HG03135 (cell line): ENCODE data around the gene NFKBIA.
"Not testable (repeated sequence)": the region's sequence is repeated elsewhere in the genome, so short reads cannot be mapped to it uniquely, and the experiment has no call there.

Experiments used
- ATAC-seq: cut with Tn5 transposase; IDR thresholded peaks from one replicate; pipeline ENCODE4 v1.9.1; 2021; ENCODE audit warnings: mild to moderate bottlenecking, moderate library complexity; ENCODE audit not compliant: unreplicated experiment

NFKBIA gene

DNA sequence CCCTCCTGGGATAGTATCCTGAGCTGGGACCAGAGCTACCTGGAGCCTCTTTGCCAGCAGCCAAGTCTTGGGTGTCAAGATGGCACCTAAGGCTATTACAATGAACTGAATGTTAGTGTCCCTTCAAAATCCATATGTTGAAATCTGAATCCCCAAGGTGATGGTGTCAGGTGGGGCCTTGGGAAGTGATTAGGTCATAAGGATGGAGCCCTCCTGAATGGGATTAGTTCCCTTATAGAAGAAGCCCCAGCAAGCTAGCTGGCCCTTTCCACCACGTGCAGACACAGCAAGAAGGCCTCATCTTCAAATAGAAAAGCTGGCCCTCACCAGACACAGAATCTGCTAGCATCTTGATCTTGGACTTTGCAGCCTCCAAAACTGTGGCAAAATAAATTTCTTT lies 12.4 kb downstream of the NFKBIA start:
- no peak for ATAC-seq

DNA sequence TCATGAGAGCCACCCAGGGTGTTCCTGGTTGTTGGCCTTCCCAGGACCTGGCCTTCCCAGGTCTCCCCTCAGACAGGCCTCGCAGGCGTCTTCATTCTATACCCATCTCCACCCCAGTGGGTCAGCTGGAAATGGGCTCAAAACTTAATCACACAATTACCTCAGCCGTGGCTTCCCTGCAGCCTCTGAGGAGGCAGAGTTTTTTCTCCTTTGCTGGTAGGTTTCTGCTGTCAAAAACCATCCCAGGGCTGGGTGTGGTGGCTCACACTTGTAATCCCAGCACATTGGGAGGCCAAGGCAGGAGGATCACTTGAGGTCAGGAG lies 13.2 kb downstream of the NFKBIA start:
- ATAC-seq: no peak

DNA sequence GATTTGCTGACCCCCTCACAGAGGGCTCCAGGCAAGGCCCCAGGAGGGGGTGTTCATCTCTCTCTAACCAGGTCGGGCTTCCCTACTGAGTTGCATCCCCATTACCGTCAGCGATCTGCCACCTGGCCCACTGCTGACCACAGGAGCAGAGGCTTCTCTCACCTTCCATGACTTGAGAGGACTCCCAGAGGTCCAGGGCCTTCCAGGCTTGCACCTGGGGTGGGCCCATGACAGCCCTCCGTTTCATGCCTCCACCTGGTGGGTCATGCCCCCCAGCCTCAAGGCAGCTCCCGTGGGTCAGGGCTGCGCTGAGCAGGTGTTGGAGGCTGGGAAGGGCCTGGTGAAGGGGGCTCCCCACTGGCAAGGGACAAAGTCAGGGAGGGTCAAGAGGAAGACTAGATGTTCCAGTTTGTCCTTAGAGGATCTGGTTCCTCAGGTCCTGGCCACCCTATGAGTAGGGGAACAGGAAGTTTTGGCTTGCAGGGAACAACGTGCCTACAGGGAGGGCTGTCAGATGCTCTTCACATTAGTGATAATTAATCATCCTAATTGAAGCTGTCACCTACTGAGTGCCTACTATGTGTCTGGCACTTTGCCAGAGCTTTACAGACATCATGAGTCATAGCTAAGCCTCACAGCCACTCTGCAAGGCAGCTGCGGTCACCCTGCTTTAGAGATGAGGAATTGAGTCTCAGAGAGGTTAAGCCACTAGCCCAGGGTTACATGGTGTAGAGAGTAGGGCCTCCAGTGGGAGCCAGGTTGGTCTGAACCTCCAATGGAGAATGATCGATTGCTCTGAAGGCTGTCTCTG lies 13.8 kb downstream of the NFKBIA start:
- no peak for ATAC-seq

DNA sequence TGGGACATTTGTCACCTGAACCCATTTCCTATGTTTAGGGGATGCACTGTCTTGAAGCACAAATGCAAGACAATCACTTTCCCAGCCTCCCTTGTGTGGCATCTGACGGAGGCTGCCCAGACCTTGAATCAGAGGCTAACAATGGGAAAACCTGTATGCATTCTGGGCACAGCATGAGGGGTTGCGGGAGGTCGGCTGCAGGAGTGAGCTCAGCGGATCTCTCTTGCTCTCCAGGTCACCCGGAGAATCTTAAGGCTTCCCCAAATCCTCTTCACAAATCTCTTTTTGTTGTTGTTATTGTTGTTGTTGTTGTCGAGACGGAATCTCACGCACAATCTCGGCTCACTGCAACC lies 15.3 kb downstream of the NFKBIA start:
- ATAC-seq: no peak

DNA sequence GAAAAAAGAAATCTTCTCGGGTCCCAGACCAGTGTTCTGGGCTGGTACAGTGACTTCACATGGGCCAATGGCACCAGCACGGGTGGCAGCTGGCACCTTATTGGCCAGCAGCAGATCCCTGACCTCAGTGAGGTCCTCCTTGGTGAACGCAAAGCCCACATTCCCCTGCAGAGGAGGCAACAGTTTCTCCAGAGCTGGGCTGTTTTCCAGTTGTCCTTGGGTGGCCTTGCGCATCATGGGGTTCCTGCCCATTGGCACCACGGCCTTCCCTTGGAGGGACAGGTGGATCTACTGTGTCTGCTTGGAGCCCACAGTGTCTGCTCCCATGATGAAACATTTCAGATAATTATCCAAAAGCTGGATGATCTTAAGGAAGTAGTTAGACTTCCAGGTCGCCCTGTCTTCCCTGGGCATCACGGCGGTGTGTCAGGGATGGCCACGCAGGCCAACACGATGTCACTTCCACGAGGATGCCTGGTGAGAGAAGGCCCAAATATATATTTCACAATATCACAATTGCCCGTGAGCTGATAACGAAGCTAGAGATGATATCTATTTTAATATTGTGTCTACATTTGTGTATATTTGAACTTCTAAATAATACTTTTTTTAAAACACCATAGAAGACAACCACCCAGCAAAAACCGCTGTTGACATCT lies 15.8 kb downstream of the NFKBIA start:
- no peak for ATAC-seq

DNA sequence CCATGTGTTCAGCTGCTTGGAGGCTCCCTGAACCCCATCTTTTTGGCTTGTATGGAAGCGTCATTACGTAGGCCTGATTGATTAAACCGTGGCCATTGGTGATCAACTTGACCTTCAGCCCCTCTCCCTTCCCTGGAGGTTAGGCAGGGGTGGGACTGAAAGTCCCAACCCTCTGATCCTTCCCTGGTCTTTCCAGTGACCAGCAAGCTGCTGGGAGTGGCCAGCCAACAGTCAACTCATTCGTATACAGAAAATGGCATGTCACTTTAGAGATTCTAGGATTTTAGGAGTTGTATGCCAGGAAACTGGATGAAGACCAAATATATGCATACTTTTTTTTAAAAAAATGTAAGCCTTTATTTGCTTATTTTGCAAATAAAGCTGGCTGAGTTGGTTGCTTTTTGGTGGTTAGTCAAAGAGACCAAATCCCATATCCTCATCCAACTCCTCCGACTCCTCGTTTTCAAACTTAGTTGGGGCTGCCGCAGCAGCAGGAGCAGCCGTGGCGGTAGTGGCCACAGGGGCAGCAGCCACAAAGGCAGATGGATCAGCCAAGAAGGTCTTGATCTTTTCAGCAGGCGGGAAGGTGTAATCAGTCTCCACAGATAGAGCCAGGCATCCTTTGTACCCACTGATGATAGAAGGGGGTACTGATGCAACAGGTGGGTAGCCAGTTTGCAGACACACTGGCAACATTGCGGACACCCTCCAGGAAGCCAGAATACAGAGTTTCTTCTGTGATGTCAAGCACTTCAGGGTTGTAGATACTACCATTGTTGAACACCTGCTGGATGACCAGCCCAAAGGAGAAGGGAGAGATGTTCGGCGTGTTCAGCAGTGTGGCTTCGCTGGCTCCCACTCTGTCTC lies 16.6 kb downstream of the NFKBIA start:
- ATAC-seq: no peak

DNA sequence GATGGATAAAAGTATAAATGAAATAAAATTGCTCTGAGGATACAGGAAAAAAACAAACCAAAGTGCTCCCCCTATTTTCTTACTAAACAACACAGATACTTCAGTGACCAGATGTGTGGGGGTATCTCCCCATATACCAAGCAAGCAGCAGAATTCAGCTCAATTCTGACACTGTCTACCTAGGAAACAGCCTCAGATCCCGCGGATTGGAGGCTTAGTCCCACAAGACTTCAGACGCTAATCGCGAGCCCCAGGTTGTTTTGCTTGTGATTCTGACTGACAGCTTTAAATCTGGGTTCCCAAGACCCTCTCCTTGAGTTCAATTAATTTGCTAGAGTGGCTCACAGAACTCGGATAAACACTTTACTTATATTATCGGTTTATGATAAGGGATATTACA lies 17.3 kb downstream of the NFKBIA start:
- ATAC-seq: no peak

DNA sequence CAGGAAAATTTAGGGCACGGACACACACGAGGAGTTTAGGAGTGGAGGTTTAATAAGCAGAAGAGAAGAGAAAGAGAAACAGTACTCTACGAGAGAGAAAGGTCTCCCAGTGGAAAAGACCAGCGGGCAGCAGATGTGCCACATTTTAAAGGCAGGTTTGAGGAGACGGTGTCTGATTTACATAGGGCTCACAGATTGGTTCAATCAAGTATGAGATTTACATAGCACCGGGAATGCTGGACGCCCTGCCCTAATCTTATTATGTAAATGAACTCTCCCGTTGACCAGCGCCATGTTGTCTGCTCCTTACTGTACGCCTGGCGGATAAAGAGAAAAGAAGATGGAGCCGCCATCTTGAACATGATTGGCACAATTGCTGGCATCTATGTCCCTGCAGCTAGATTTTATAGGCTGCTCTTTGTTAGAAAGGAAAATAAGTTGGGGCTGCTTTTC lies 17.9 kb downstream of the NFKBIA start:
- no peak for ATAC-seq

DNA sequence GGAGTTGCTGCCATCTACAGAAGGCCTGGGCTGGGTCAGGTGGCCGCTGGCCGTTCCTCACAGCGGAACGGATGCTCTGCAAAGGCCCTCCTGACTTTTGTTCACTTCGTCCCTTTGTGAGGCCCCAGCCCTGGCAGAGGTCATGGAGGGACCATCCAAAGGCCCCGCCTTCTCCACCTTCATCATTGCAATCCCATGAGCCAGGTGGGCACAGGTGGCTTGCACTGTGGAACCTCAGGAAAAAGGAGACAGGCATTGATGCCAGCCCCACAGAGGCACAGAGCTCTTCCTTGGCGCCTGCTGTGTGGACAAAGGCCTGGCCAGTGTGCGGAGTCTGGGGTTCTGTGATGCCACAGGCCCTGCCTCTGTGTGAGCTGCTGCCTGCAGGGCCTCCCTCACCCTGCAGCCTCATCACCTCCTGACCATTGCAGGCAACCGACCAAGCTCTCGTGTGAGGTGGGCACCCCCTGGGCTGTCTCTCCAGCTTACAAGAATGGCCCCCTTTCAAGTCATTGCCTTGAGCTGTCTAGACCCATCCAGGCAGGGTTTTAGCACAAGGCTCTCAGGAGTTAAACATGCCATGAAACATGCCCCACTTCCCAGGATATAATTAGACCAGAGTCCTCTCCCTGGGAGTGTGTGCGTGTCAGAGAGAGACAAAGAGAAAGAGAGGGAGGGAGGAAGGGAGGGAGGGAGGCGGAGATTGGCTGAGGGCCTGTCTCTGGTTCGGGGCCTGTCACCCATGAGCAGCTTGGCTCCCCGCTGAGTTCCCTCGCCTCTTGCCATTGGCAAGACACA lies 19.3 kb downstream of the NFKBIA start:
- no peak for ATAC-seq

DNA sequence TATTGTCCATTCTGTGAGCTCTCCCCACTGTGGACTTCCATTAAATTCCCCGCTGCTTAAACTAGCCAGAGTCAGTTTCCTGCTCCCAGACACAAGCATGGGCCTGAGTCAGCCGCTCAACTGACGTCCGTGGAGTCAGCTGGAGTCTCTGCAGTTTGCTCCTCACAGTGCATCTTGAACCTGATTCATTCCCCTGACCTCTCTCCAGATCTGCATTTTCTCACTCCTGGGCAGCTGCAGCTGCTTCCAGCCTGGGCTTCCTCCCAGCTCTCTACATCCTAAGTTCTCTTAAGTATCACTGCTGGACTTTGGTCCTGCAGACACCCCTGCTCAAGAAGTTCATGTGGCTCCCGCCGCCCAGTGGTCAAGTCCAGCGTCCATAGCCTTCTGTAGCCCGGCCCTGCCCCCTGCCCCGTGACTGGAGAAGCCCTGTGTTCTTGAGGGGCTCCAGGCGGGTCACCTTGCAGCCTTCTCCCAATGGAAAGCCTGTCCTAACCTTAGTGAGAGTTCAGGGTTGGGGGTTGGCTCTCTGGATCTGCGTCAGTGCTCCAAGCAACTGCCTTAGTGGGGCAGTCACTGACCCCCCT lies 20.0 kb downstream of the NFKBIA start:
- no peak for ATAC-seq

DNA sequence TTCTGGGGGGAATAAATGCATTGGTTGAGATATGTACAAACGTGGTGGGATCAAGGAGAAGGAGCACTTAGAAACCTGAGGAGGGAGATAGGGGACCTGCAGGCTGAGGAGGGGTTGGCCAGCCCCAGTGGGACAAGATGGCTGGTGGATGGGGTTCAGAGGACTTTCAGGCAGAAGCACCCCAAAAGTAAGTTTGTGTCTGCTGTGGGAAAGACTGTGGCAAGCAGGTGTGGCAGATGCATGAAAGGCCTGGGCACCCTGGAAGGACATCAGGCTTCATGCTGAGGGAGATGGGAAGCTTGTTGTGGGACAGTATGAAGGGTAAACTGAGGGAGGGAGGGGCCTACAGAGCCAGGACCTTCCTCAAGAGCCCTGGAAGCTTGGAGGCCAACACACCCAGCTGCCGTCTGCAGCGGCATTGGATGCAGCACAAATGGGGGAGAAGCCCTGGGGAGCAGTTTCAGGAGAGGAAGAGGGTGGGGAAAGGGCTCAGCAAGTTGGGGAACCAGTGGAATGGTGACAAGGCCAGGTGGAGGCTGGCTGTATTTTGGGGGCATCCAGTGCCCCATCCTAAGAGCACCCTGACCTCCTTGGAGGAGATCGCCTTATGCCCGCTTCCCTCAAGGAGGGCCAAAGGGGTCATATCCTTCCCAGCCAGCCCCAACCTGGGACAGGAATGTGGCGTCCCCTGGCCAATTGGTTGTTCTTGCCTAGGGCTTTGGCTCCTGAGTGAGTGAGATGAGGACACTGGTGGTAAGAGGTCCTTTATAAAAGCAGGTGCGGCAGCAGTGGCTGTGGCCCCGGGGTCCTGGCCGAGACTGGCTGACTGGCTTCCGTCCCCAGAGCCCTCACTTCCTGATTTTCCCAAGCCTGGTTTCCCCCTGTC lies 20.7 kb downstream of the NFKBIA start:
- ATAC-seq: no peak

DNA sequence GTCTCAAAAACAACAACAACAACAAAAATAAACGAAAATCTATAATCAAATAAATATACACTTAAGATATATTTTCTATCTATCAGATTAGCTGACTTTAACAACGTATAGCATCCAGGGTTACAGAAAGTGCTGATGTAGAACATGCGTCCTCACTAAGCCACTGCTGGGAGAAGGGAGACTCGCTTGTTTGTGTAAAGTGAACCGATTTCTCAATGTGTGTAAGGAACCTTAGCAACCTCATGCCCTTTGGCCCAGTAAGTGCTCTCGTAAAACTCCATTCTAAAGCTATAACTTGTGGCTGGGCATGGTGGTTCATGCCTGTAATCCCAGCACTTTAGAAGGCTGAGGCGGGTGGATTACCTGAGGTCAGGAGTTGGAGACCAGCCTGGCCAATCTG lies 23.8 kb downstream of the NFKBIA start:
- no peak for ATAC-seq

DNA sequence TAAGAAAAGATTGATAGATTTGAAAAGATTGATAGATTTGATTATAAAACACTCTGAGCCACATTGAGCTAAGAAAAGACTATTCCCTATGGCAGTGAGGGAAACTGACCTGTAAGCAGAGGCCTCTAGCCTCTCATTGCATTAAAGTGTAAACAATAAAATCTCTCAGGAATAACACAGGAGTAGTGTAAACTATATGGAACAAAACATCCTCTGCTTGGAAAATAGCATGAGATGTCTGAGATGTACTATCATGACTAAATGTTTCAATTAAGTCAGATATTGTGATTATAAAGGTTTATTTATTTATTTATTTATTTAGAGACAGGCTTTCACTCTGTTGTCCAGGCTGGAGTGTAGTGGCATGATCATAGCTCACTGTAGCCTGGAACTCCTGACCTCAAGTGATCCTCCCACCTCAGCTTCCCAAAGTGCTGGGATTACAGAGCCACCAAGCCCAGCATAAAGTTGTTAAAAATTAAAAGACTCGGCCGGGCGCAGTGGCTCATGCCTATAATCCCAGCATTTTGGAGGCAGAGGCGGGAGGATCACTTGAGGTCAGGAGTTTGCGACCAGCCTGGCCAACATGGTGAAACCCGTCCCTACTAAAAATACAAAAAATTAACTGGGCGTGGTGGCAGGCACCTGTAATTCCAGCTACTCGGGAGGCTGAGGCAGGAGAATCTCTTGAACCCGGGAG lies 25.2 kb downstream of the NFKBIA start:
- ATAC-seq: not testable (repeated sequence)

DNA sequence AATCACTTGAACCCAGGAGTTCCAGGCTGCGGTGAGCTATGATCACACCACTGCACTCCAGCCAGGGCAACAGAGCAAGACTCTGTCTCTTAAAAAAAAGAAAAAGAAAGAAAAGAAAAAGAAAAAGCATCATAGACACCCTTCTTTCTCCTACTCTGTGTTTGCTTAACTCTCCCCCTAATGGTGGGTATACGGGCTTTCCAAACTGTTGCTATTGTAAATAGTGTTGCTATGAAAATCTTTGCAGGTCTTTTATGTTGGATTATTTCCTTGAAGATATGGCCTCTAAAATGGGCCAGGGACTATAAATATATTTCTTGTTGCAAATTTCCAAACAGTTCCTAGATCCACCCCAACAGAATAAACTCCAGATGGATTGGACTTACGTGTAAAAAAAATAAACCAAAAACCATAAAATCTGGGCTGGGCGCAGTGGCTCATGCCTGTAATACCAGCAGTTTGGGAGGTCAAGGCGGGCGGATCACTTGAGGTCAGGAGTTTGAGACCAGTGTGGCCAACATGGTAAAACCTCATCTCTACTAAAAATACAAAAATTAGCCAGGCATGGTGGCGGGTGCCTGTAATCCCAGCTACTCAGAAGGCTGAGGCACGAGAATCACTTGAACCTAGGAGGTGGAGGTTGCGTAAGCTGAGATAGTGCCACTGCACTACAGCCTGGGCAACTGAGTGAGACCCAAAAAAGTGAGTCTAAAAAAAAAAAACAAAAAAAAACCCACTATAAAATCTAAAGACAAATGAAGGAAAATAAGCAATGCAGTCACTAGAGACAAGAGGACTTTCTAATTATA lies 25.9 kb downstream of the NFKBIA start:
- no peak for ATAC-seq

DNA sequence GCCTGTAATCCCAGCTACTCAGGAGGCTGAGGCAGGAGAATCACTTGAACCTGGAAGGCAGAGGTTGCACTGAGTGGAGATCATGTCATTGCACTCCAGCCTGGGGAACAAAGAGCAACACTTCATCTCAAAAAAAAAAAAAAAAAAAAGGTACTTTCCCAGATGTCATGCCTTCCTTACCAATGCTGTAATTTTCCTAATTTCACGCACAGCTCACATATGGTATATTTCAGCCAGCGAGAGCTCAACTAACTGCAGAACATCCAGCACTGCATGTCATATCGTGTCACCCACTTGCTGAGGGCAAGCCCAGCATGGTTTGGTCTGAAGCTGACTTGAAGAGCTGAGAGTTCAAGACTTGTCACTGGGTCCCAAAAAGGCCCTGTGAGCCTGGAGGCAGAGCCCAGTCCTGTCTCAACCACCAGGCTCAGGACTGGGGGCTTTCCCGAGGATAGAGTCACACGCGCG lies 29.0 kb downstream of the NFKBIA start:
- no peak for ATAC-seq

DNA sequence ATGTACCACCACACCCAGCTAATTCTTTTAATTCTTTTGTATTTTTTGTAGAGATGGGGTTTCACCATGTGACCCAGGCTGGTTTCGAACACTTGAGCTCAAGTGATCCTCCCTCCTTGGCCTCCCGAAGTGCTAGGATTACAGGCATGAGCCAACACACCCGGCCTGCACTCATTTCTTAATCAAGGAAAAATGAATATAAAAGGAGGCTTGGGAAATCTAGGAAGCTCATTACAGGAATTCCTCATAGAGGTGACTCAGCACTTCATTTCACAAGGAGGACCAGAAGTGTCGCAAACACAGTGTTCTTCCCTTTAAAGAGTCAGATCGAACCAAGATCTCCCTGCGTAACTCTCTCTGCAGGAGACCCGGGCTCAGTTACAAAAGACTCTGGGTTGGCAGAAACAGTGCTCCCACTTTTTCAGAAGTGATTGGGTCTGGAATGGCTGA lies 30.3 kb downstream of the NFKBIA start:
- ATAC-seq: no peak

DNA sequence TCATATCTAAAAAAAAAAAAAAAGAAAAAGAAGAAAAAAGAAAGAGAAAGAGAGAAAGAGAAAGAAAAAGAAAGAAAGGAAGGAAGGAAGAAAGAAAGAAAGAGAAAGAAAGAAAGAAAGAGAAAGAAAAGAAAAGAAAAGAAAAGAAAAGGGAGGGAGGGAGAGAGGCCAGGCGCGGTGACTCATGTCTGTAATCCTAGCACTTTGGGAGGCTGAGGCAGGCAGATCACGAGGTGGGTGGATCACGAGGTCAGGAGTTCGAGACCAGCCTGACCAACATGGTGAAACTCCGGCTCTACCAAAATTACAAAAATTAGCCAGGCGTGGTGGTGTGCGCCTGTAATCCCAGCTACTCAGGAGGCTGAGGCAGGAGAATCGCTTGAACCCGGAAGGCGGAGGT lies 31.3 kb downstream of the NFKBIA start:
- not testable (repeated sequence) for ATAC-seq

DNA sequence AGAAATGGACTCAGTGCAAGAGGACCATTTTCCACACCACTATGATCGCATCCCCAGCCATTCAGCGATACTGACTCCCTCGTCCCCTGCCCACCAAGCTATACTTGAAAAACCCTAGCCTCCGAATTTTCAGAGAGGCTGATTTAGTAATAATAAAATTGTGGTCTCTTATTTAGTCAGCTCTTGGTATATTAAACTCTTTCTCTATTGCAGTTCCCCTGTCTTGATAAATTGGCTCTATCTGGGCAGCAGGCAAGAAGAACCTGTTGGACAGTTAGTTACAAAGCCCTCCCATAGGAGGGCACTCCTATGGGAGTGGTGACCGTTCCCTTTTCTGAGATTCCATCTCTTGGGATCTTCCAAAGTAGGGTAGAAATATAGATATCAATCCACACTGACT lies 33.6 kb downstream of the NFKBIA start:
- no peak for ATAC-seq
